IPS-20b (cell line): ENCODE data around the gene ITIH1.
"Not testable (repeated sequence)": the region's sequence is repeated elsewhere in the genome, so short reads cannot be mapped to it uniquely, and the experiment has no call there.

Source experiments
- H3K27ac ChIP-seq: one replicate; pipeline ENCODE4 v1.5.1; 2013; ENCODE audit warnings: low read length
- H3K27me3 ChIP-seq: 2 replicates; pipeline ENCODE4 v1.6.1; 2013; ENCODE audit warnings: mild to moderate bottlenecking, low read length, inconsistent platforms; ENCODE audit not compliant: insufficient read depth
- H3K36me3 ChIP-seq: 2 replicates; pipeline ENCODE4 v1.6.1; 2013; ENCODE audit warnings: low read depth, mild to moderate bottlenecking, inconsistent platforms, low read length, moderate library complexity; ENCODE audit not compliant: insufficient read depth
- H3K4me1 ChIP-seq: 2 replicates; pipeline ENCODE4 v1.6.1; 2013; ENCODE audit warnings: mild to moderate bottlenecking, control low read depth, inconsistent platforms, low read length, moderate library complexity; ENCODE audit not compliant: insufficient read depth
- H3K4me3 ChIP-seq: 2 replicates; pipeline ENCODE4 v1.5.1; 2013; ENCODE audit warnings: mild to moderate bottlenecking, low read length, inconsistent platforms
- H3K9ac ChIP-seq: 2 replicates; pipeline ENCODE4 v1.6.1; 2013; ENCODE audit warnings: low read depth, mild to moderate bottlenecking, inconsistent platforms, low read length, moderate library complexity
- H3K9me3 ChIP-seq: 2 replicates; pipeline ENCODE4 v1.6.1; 2013; ENCODE audit warnings: mild to moderate bottlenecking, low read depth, low read length, inconsistent platforms; ENCODE audit not compliant: insufficient read depth

The ITIH1 gene, protein sequence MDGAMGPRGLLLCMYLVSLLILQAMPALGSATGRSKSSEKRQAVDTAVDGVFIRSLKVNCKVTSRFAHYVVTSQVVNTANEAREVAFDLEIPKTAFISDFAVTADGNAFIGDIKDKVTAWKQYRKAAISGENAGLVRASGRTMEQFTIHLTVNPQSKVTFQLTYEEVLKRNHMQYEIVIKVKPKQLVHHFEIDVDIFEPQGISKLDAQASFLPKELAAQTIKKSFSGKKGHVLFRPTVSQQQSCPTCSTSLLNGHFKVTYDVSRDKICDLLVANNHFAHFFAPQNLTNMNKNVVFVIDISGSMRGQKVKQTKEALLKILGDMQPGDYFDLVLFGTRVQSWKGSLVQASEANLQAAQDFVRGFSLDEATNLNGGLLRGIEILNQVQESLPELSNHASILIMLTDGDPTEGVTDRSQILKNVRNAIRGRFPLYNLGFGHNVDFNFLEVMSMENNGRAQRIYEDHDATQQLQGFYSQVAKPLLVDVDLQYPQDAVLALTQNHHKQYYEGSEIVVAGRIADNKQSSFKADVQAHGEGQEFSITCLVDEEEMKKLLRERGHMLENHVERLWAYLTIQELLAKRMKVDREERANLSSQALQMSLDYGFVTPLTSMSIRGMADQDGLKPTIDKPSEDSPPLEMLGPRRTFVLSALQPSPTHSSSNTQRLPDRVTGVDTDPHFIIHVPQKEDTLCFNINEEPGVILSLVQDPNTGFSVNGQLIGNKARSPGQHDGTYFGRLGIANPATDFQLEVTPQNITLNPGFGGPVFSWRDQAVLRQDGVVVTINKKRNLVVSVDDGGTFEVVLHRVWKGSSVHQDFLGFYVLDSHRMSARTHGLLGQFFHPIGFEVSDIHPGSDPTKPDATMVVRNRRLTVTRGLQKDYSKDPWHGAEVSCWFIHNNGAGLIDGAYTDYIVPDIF

DNA sequence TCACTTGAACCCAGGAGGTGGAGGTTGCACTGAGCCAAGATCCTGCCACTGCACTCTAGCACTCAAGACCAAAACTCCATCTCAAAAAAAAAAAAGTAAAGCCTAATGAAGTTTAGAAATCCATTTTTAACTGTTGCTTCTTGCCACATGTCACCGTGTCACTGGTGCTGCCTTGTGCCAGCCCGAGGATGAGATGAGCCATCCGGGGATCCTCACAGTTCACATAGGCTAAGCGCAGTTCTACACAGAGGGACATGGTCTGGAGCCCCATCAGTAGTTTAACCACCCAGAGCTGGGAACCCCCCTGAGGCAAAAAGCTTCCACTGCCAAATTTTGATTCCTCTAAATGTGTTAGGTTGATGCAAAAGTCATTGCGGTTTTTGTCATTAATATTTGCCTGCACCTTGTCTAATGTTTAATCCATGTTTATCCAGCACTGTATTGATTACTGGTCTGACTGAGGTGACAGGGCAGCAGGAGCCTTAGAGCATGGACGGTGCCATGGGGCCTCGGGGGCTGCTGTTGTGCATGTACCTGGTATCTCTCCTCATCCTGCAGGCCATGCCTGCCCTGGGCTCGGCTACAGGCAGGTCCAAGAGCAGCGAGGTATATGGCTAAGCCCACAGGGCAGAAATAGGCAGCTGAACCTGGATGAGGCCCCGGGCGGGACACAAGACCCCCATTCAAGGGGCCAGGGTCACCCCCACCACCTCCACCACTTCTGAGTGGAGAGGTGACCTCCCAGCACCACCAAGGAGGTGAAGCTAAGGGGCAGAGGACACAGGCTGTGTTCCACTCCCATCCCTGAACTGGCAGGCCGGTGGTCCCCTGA, at the start of gene ITIH1:
Gene ITIH1, plus strand, starts transcription at position 473 of the 832 bp plus-strand sequence. Its CDS starts 17 bp downstream, at position 490.
- Histone ChIP-seq H3K36me3 (no peaks in the 10 kb centered on the region), H3K9ac (no peak within 1 kb of the TSS), H3K27ac (no peak within 1 kb of the TSS), H3K4me1 (peaks cover 6% of the 10 kb centered on the region; the same call in 1 of the 2 replicates), H3K4me3 (no peak within 1 kb of the TSS), H3K9me3 (no peaks in the 10 kb centered on the region), H3K27me3 (no peaks in the 10 kb centered on the region; the same call in 1 of the 2 replicates)

DNA sequence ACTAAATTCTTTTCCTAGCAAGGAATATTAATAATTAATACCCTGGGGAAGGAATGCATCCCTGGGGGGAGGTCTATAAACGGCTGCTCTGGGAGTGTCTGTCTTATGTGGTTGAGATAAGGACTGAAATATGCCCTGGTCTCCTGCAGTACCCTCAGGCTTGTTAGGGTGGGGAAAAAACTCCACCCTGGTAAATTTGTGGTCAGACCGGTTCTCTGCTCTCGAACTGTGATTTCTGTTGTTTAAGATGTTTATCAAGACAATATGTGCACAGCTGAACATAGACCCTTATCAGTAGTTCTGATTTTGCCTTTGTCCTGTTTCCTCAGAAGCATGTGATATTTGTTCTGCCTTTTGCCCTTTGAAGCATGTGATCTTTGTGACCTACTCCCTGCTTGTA, 48.6 kb upstream of the ITIH1 start:
- not testable (repeated sequence) for H3K4me3 ChIP-seq, H3K27me3 ChIP-seq, H3K9me3 ChIP-seq, H3K27ac ChIP-seq, H3K9ac ChIP-seq, H3K4me1 ChIP-seq
- H3K36me3 ChIP-seq = peaks cover 42% of the 10 kb centered on the region

DNA sequence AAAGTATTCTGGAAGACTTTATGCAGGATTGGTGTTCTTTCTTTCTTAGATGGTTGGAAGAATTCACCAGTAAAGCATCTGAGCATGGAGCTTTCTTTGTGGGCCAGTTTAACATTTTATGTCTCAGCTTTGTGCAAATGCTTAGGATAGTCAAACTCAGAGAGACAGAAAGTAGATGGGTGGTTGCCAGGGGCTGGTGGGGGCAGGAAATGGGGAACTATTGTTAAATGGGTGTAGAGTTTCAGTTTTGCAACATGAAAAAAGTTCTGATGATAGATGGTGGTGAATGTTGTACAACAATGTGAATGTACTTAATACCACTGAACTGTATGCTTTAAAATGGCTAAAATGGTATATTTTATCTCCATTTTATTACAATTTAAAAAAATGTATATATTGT, 46.7 kb upstream of the ITIH1 start:
- Histone ChIP-seq H3K27ac (no peak overlapping the region), H3K9ac (no peak overlapping the region), H3K4me3 (no peak overlapping the region), H3K4me1 (no peaks in the 10 kb centered on the region), H3K9me3 (peaks cover 3% of the 10 kb centered on the region; the same call in 1 of the 2 replicates), H3K27me3 (no peaks in the 10 kb centered on the region), H3K36me3 (peaks cover 55% of the 10 kb centered on the region)

DNA sequence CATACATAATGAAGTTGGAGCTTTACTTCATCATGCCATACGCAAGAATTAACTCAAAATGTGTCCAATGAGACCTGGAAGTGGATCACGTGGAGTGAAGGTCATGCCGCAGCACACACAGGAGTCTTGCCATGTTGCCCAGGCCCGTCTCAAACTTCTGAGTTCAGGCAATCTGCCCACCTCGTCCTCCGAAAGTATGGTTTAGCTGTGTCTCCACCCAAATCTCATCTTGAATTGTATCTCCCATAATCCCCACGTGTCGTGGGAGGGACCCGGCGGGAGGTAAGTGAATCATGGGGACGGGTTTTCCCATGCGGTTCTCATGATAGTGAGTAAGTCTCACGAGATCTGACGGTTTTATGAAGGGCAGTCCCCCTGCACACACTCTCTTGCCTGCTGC, 45.8 kb upstream of the ITIH1 start:
- no peak overlapping the region for H3K4me3 ChIP-seq
- H3K9me3 ChIP-seq = peaks cover 3% of the 10 kb centered on the region; the same call in 1 of the 2 replicates
- H3K27me3 ChIP-seq = no peaks in the 10 kb centered on the region
- no peak overlapping the region for H3K27ac ChIP-seq
- H3K4me1 ChIP-seq = no peaks in the 10 kb centered on the region
- peaks cover 60% of the 10 kb centered on the region for H3K36me3 ChIP-seq
- no peak overlapping the region for H3K9ac ChIP-seq

DNA sequence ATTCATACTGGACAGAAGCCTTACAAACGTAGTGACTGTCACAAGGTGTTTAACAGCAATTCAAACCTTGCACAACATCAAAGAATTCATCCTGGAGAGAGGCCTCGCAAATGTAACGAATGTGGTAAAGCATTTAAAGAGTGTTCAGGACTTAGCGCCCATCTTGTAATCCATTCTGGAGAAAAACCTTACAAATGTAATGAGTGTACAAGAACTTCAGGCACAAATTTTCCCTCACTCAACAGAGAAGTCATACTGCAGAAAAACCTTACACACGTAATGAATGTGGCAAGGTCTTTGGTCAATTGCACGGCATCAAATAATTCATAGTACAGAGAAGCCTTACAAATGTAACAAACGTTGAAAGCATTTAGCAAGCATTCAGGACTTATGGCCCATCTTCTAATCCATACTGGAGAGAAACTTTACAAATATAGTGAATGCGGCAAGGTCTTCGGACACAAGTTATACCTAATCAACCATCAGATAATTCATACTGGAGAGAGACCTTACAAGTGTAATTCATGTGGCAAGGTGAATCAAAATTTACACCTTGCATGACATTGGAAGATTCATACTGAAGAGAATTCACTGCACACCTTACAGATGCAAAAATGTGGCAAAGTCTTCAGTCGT, 44.0 kb upstream of the ITIH1 start:
- Histone ChIP-seq H3K27ac (no peak overlapping the region), H3K9me3 (peaks cover 3% of the 10 kb centered on the region; the same call in 1 of the 2 replicates), H3K36me3 (peaks cover 64% of the 10 kb centered on the region), H3K4me3 (no peak overlapping the region), H3K9ac (no peak overlapping the region), H3K4me1 (no peaks in the 10 kb centered on the region), H3K27me3 (no peaks in the 10 kb centered on the region)

DNA sequence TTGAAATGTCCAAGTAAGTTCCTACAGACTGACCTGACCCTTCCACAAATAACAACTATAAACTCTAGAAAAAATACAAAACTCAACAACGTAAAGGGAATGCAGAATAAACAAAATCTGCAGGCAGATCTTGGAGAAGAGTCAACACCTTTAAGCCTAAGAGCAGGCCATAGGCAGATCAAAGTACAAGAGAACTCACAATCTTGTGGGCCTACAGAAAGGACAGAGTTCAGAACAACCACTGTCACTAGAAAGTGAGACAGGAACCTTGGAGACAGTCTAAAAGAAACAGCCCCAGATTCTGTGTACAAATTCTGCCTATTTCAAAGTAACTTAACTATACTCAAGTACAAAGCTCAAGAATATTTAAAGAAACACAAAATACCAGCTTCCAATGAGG, 37.7 kb upstream of the ITIH1 start:
- no peak overlapping the region for H3K27ac ChIP-seq
- H3K9ac ChIP-seq = no peak overlapping the region
- peaks cover 81% of the 10 kb centered on the region for H3K36me3 ChIP-seq
- no peaks in the 10 kb centered on the region for H3K4me1 ChIP-seq
- H3K27me3 ChIP-seq = no peaks in the 10 kb centered on the region
- no peak overlapping the region for H3K4me3 ChIP-seq
- H3K9me3 ChIP-seq = no peaks in the 10 kb centered on the region

DNA sequence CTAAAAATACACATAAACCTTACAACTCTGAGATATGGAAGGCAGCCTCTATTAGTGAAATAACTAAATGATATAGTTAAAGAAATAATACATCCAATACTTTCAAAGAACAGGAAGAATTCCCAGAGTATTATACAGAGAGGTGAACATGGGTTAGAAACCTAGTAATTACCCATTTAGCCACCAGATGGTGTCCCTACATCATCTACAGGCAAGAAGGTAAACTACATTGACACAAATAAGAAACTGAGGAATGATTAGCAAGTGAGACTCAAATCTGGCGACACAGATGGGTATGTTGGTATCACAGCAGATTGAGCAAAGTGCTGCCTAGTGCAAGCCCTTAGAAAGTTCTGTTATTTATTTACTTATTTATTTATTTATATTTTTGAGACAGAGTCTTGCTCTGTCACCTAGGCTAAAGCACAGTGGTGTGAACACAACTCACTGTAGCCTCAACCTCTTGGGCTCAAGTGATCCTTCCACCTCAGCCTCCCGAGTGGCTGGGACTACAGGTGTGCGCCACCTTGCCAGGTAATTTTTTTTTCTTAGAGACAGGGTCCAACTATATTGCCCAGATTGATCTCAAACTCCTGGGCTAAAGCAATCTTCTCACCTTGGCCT, 34.9 kb upstream of the ITIH1 start:
- Histone ChIP-seq H3K4me1 (no peaks in the 10 kb centered on the region), H3K27ac (no peak overlapping the region), H3K4me3 (no peak overlapping the region), H3K9me3 (no peaks in the 10 kb centered on the region), H3K27me3 (no peaks in the 10 kb centered on the region), H3K36me3 (peaks cover 84% of the 10 kb centered on the region), H3K9ac (no peak overlapping the region)

DNA sequence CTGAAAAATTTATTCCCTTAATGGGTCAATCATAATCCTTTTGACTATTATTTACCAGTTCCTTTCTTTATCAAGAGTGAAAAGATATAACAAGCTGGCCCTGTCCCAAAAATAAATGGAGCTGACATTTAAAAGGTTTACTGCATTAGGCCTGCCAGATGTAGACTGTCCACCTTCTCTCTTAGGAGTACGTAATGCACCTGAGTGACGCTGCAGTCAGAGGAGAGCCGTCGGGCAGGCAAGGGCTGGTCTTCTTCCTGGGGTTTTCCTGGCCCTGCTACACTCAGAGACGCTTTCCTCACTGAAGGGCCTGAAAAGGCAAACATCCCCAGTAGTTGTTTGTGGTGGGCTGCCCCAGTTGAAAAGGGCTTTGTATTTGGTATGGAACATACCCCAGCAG, 34.2 kb upstream of the ITIH1 start:
- H3K27me3 ChIP-seq = no peaks in the 10 kb centered on the region
- H3K4me1 ChIP-seq = no peaks in the 10 kb centered on the region
- H3K36me3 ChIP-seq = peaks cover 85% of the 10 kb centered on the region
- H3K4me3 ChIP-seq = no peak overlapping the region
- H3K27ac ChIP-seq = no peak overlapping the region
- H3K9ac ChIP-seq = no peak overlapping the region
- no peaks in the 10 kb centered on the region for H3K9me3 ChIP-seq

DNA sequence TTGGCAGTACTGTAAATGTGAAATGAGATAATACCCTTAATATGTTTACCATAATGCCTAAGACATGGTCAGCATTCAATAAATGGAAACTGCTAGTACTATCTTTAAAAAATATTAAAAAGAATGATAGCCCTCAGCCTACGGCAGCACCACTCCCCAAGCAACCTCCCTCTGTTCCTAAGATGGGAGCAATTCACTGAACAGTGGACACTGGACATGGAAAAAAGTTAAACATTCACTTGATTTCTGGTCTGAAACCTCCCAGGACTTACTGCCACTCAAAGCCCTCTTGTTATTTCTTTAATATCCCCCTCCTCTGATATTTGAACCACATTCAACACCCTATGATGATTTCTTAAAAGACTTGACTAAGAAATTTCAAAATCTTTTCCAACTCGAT, 33.7 kb upstream of the ITIH1 start:
- Histone ChIP-seq H3K27me3 (no peaks in the 10 kb centered on the region), H3K36me3 (peaks cover 86% of the 10 kb centered on the region), H3K4me1 (no peaks in the 10 kb centered on the region), H3K9me3 (no peaks in the 10 kb centered on the region), H3K27ac (no peak overlapping the region), H3K9ac (no peak overlapping the region), H3K4me3 (no peak overlapping the region)

DNA sequence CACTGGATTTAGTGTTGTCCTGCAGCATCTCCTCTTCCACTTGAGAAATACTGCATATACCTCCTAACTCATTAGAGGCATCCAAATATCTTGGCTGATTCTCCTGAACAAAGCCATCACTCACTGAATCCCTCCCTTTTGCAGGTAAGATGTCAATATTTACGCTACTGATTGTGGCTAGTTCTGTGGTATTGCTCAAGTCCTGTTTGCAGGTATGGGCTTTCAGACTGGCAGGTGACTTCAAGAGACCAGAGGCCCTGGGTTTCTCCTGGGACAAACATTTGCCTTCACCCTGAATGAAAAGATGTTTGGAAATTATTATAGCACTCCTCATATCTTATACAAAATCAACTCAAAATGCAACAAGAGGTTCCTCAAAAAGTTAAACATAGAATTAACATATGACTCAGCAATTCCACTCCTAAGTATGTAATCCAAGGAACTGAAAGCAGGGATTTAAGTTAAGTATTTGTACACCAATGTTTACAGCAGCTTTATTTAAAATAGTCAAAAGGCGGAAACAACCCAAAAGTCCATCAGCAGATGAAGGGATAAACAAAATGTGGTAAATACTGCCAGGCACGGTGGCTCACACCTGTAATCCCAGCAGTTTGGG, 25.2 kb upstream of the ITIH1 start:
- H3K4me1 ChIP-seq = no peaks in the 10 kb centered on the region
- H3K9me3 ChIP-seq = no peaks in the 10 kb centered on the region
- H3K4me3 ChIP-seq = no peak overlapping the region
- H3K27ac ChIP-seq = no peak overlapping the region
- H3K9ac ChIP-seq = no peak overlapping the region
- H3K36me3 ChIP-seq = peaks cover 85% of the 10 kb centered on the region
- H3K27me3 ChIP-seq = no peaks in the 10 kb centered on the region
